ENCODE measurements around the gene S100A16.
"Not testable (repeated sequence)": the region's sequence is repeated elsewhere in the genome, so short reads cannot be mapped to it uniquely, and the experiment has no call there.

S100A16 gene

GRCh38 chr1:153583976-153584375, 29.0 kb downstream of the S100A16 start:
- TF ChIP-seq CTCF (IDR thresholded peaks at IDR 0.05; ENCODE audit: low read depth, low read length), result no peak
- no peak for DNase-seq
- no peak overlapping the region for H3K4me3 ChIP-seq (ENCODE audit: low read depth, low read length)

GRCh38 chr1:153583514-153583913, 29.4 kb downstream of the S100A16 start:
- not testable (repeated sequence) for H3K36me3 ChIP-seq; H3K4me3 ChIP-seq (ENCODE audit: low read depth, low read length); H3K27me3 ChIP-seq (ENCODE audit: insufficient read depth, low read depth, severe bottlenecking); H3K9me3 ChIP-seq (ENCODE audit: severe bottlenecking)
- peak; percentile 55 for DNase-seq
- peak overlapping the region; percentile 81 for H3K27ac ChIP-seq

More at GRCh38 chr1:153583976-153584375, 29.0 kb downstream of the S100A16 start:
- H3K9me3 ChIP-seq (ENCODE audit: severe bottlenecking), result peaks cover 9% of the 10 kb centered on the region
- no peaks in the 10 kb centered on the region for H3K36me3 ChIP-seq
- no peaks in the 10 kb centered on the region for H3K27me3 ChIP-seq (ENCODE audit: insufficient read depth, low read depth, severe bottlenecking)
- peak overlapping the region; percentile 81 for H3K27ac ChIP-seq

DNA sequence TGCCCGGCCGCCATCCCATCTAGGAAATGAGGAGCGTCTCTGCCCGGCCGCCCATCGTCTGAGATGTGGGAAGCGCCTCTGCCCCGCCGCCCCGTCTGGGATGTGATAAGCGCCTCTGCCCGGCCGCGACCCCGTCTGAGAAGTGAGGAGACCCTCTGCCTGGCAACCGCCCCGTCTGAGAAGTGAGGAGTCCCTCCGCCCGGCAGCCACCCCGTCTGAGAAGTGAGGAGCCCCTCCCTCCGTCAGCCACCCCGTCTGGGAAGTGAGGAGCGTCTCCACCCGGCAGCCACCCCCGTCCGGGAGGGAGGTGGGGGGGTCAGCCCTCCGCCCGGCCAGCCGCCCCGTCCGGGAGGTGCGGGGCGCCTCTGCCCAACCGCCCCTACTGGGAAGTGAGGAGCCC, 30.1 kb downstream of the S100A16 start:
- H3K36me3 ChIP-seq; H3K27me3 ChIP-seq (ENCODE audit: insufficient read depth, low read depth, severe bottlenecking); H3K4me3 ChIP-seq (ENCODE audit: low read depth, low read length); DNase-seq; H3K9me3 ChIP-seq (ENCODE audit: severe bottlenecking): not testable (repeated sequence)
- peak overlapping the region; percentile 81 for H3K27ac ChIP-seq

DNA sequence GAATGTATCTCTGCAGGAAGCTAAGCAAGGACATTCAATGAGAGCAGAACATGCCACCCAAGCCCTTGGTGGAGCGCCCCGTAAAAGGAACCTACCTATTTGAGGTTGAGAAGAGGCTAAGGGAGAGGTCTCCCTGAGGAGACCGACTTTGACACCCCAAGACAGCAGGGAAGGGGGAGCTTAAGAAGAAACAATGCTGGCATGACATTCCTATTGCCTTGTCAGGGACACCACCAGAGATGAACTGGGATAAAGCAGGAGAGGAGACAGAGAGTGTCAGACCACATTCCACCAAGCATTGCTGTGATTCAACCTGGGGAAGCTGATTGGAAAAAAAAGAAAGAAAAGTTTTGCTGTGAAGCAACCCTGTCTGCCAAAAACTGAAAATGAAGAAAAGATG, 34.0 kb downstream of the S100A16 start:
- TF ChIP-seq CTCF (IDR thresholded peaks at IDR 0.05; ENCODE audit: low read depth, low read length), result no peak
- no peaks in the 10 kb centered on the region for H3K27me3 ChIP-seq (ENCODE audit: insufficient read depth, low read depth, severe bottlenecking)
- H3K36me3 ChIP-seq, result no peaks in the 10 kb centered on the region
- DNase-seq, result no peak
- H3K9me3 ChIP-seq (ENCODE audit: severe bottlenecking), result peaks cover 16% of the 10 kb centered on the region
- H3K4me3 ChIP-seq (ENCODE audit: low read depth, low read length), result no peak overlapping the region
- H3K27ac ChIP-seq, result no peak overlapping the region

DNA sequence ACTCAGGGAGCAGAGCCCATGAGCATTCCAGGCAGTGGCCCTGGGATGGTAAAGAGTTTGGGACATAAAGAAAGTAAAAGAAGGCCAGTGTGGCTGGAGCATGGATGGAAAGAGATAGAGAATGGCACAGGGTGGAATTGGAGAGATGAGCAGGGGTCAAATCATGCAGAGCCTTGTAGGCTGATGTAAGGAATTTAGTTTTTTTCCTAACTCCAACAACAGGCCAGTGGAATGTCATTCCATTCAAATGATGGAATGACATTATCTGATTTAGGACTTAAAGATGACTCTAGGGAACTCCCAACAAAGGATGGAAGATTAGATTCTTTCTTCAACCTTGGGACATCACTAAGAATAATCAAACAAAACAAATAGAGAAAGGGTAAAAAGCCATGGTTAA, 34.4 kb downstream of the S100A16 start:
- no peak for TF ChIP-seq CTCF (IDR thresholded peaks at IDR 0.05; ENCODE audit: low read depth, low read length)
- H3K27me3 ChIP-seq (ENCODE audit: insufficient read depth, low read depth, severe bottlenecking), result no peaks in the 10 kb centered on the region
- no peaks in the 10 kb centered on the region for H3K36me3 ChIP-seq
- no peak for DNase-seq
- no peak overlapping the region for H3K4me3 ChIP-seq (ENCODE audit: low read depth, low read length)
- H3K27ac ChIP-seq, result no peak overlapping the region
- peaks cover 16% of the 10 kb centered on the region for H3K9me3 ChIP-seq (ENCODE audit: severe bottlenecking)

GRCh38 chr1:153577624-153578051, 35.3 kb downstream of the S100A16 start:
- no peak for DNase-seq
- no peaks in the 10 kb centered on the region for H3K27me3 ChIP-seq (ENCODE audit: insufficient read depth, low read depth, severe bottlenecking)
- no peaks in the 10 kb centered on the region for H3K36me3 ChIP-seq
- H3K4me3 ChIP-seq (ENCODE audit: low read depth, low read length), result no peak overlapping the region
- H3K9me3 ChIP-seq (ENCODE audit: severe bottlenecking), result peaks cover 16% of the 10 kb centered on the region
- no peak for TF ChIP-seq CTCF (IDR thresholded peaks at IDR 0.05; ENCODE audit: low read depth, low read length)
- H3K27ac ChIP-seq, result peak overlapping the region; percentile 87

- Histone ChIP-seq H3K36me3 (no peaks in the 10 kb centered on the region), H3K27ac (peak overlapping the region; percentile 87), H3K9me3 (ENCODE audit: severe bottlenecking) (peaks cover 14% of the 10 kb centered on the region), H3K4me3 (ENCODE audit: low read depth, low read length) (no peak overlapping the region), H3K27me3 (ENCODE audit: insufficient read depth, low read depth, severe bottlenecking) (no peaks in the 10 kb centered on the region)
- no peak for TF ChIP-seq CTCF (IDR thresholded peaks at IDR 0.05; ENCODE audit: low read depth, low read length)
- peak; percentile 76 for DNase-seq
Measured at GRCh38 chr1:153577138-153577537, 35.8 kb downstream of the S100A16 start.

GRCh38 chr1:153575497-153575896, 37.4 kb downstream of the S100A16 start:
- peak; percentile 97 for DNase-seq
- not testable (repeated sequence) for H3K4me3 ChIP-seq (ENCODE audit: low read depth, low read length); H3K36me3 ChIP-seq; H3K27me3 ChIP-seq (ENCODE audit: insufficient read depth, low read depth, severe bottlenecking)
- peaks cover 11% of the 10 kb centered on the region for H3K9me3 ChIP-seq (ENCODE audit: severe bottlenecking)
- H3K27ac ChIP-seq, result peak overlapping the region; percentile 87

DNA sequence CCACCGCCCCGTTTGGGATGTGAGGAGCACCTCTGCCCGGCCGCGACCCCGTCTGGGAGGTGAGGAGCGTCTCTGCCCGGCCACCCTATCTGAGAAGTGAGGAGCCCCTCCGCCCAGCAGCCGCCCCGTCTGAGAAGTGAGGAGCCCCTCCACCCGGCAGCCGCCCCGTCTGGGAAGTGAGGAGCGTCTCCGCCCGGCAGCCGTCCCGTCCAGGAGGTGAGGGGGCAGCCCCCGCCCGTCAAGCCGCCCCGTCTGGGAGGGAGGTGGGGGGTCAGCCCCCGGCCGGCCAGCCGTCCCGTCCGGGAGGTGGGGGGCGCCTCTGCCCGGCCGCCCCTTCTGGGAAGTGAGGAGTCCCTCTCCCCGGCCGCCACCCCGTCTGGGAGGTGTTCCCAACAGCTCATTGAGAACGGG, 37.9 kb downstream of the S100A16 start:
- peaks cover 11% of the 10 kb centered on the region for H3K9me3 ChIP-seq (ENCODE audit: severe bottlenecking)
- H3K36me3 ChIP-seq; H3K4me3 ChIP-seq (ENCODE audit: low read depth, low read length); H3K27me3 ChIP-seq (ENCODE audit: insufficient read depth, low read depth, severe bottlenecking): not testable (repeated sequence)
- peak; percentile 68 for DNase-seq
- H3K27ac ChIP-seq, result peak overlapping the region; percentile 87

All from WERI-Rb-1 (cell line).